Measurements from ENCODE around the gene OR1J2. TPM values are rescaled to one million over a fixed set of nuclear protein-coding genes. Genes with fewer than 3 reads are reported as not detected.
"Not testable (repeated sequence)": the region's sequence is repeated elsewhere in the genome, so short reads cannot be mapped to it uniquely, and the experiment has no call there.

The OR1J2 gene
- total and polyA plus RNA-seq, 4 experiments from 2014 or later: not detected

DNA sequence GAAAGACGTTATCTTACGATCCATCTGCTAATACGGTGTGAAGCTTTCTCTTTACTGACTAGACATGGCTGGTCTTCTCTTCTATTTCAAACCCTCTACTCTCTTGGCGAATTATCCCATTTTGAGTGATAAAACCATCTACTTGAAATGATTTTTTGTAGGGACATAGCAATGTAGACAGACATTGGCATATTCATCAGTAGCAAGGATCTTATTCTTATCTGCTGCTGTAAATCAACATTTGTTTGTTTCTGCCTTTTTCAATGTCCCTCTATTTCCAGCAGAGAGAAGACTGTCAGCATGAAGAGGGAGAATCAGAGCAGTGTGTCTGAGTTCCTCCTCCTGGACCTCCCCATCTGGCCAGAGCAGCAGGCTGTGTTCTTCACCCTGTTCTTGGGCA, 8.2 kb downstream of the OR1J2 start, which contains the start of gene OR1J4:
TSS of gene OR1J4 (plus strand) at position 301 of the 400 bp plus-strand sequence. CDS start at position 301, 0 bp downstream.
- Histone ChIP-seq H3K27me3 (ENCODE audit: insufficient read depth, low read length) (no peaks in the 10 kb centered on the region), H3K27ac (ENCODE audit: low read depth, low read length) (no peak within 1 kb of the TSS), H3K4me3 (ENCODE audit: low read length in 2 of 2) (no peak within 1 kb of the TSS), H3K9me3 (ENCODE audit: control insufficient read depth in 1 of 2, low read length in 2 of 2) (no peaks in the 10 kb centered on the region), H3K4me1 (ENCODE audit: insufficient read depth, low read length) (no peaks in the 10 kb centered on the region), H3K36me3 (ENCODE audit: insufficient read depth, low read length) (no peaks in the 10 kb centered on the region)
- intact Hi-C loops (cut with micrococcal nuclease): no loop called here
- Mint-ChIP-seq H3K27ac (no peak within 1 kb of the TSS), H3K4me1 (no peaks in the 10 kb centered on the region), H3K36me3 (no peaks in the 10 kb centered on the region), H3K9me3 (no peaks in the 10 kb centered on the region), H3K27me3 (peaks cover 8 to 13% of the 10 kb centered on the region in 2 donors), H3K4me3 (no peak within 1 kb of the TSS)
- ChIA-PET POLR2A (ENCODE audit: partially characterized antibody) (no interaction called here), CTCF (ENCODE audit: partially characterized antibody) (no interaction called here)
- no peak for DNase-seq

GRCh38 chr9:122519376-122519775, 8.8 kb downstream of the OR1J2 start:
- CTCF ChIA-PET (ENCODE audit: partially characterized antibody): no interaction called here
- Histone ChIP-seq H3K27ac (ENCODE audit: low read depth, low read length) (no peak overlapping the region), H3K4me3 (ENCODE audit: low read length in 2 of 2) (no peak overlapping the region), H3K27me3 (ENCODE audit: insufficient read depth, low read length) (no peaks in the 10 kb centered on the region), H3K36me3 (ENCODE audit: insufficient read depth, low read length) (no peaks in the 10 kb centered on the region), H3K9me3 (ENCODE audit: control insufficient read depth in 1 of 2, low read length in 2 of 2) (no peaks in the 10 kb centered on the region), H3K4me1 (ENCODE audit: insufficient read depth, low read length) (no peaks in the 10 kb centered on the region)
- Mint-ChIP-seq H3K9me3 (no peaks in the 10 kb centered on the region), H3K27ac (no peak overlapping the region), H3K4me1 (no peaks in the 10 kb centered on the region), H3K4me3 (no peak overlapping the region), H3K36me3 (no peaks in the 10 kb centered on the region), H3K27me3 (peaks cover 8 to 13% of the 10 kb centered on the region in 2 donors)
- intact Hi-C loops (cut with micrococcal nuclease): no loop called here
- no peak for DNase-seq
- POLR2A ChIA-PET (ENCODE audit: partially characterized antibody): no interaction called here

- no peak overlapping the region for H3K27ac ChIP-seq (ENCODE audit: low read depth, low read length)
- no peaks in the 10 kb centered on the region for H3K27me3 ChIP-seq (ENCODE audit: insufficient read depth, low read length)
- no peaks in the 10 kb centered on the region for H3K9me3 ChIP-seq (ENCODE audit: control insufficient read depth in 1 of 2, low read length in 2 of 2)
- H3K4me1 ChIP-seq (ENCODE audit: insufficient read depth, low read length): no peaks in the 10 kb centered on the region
- H3K4me3 ChIP-seq (ENCODE audit: low read length in 2 of 2): no peak overlapping the region
- Mint-ChIP-seq H3K4me3 (no peak overlapping the region), H3K36me3 (no peaks in the 10 kb centered on the region), H3K9me3 (no peaks in the 10 kb centered on the region), H3K4me1 (peaks cover 0 to 2% (median 0%) of the 10 kb centered on the region in 4 donors), H3K27me3 (peaks cover 13 to 16% of the 10 kb centered on the region in 2 donors), H3K27ac (no peak overlapping the region)
- intact Hi-C loops (cut with micrococcal nuclease): no loop called here
- H3K36me3 ChIP-seq (ENCODE audit: insufficient read depth, low read length): no peaks in the 10 kb centered on the region
- DNase-seq: no peak
- ChIA-PET POLR2A (ENCODE audit: partially characterized antibody) (no interaction called here), CTCF (ENCODE audit: partially characterized antibody) (no interaction called here)
Observed at GRCh38 chr9:122526602-122527001, 16.0 kb downstream of the OR1J2 start.

GRCh38 chr9:122527193-122527592, 16.6 kb downstream of the OR1J2 start, which contains the start of gene OR1N1:
TSS of gene OR1N1 (minus strand) at chr9:122527293. CDS start at chr9:122527293, 0 bp downstream.
- Histone ChIP-seq H3K36me3 (ENCODE audit: insufficient read depth, low read length) (no peaks in the 10 kb centered on the region), H3K27me3 (ENCODE audit: insufficient read depth, low read length) (no peaks in the 10 kb centered on the region), H3K4me3 (ENCODE audit: low read length in 2 of 2) (no peak within 1 kb of the TSS), H3K4me1 (ENCODE audit: insufficient read depth, low read length) (no peaks in the 10 kb centered on the region), H3K9me3 (ENCODE audit: control insufficient read depth in 1 of 2, low read length in 2 of 2) (no peaks in the 10 kb centered on the region), H3K27ac (ENCODE audit: low read depth, low read length) (no peak within 1 kb of the TSS)
- ChIA-PET POLR2A (ENCODE audit: partially characterized antibody) (no interaction called here), CTCF (ENCODE audit: partially characterized antibody) (no interaction called here)
- Mint-ChIP-seq H3K36me3 (no peaks in the 10 kb centered on the region), H3K4me3 (no peak within 1 kb of the TSS), H3K9me3 (no peaks in the 10 kb centered on the region), H3K27ac (no peak within 1 kb of the TSS), H3K4me1 (peaks cover 0 to 2% (median 0%) of the 10 kb centered on the region in 4 donors), H3K27me3 (peaks cover 11 to 15% of the 10 kb centered on the region in 2 donors)
- DNase-seq: no peak
- intact Hi-C loops (cut with micrococcal nuclease): no loop called here

DNA sequence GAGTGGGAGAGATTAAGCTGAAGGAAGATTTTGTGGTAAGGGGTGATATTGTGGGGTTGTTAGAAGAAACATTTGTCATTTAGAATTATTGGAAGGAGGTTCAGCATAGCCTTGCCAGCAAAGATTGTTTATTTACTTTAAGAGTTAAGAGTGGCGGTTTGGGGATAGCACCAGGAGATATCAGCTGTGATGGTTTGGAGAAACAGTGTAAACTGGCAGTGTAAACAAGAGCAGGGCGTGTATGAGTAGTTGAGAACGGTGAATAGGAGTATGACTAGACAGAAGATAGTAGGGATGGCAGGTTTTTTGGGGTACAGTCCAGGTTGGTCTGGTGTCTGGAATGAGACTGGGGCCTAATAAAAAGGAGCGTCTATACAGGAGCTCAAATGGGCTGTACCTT, 20.6 kb downstream of the OR1J2 start:
- H3K27ac ChIP-seq (ENCODE audit: low read depth, low read length); H3K4me3 ChIP-seq (ENCODE audit: low read length in 2 of 2); H3K4me3 Mint-ChIP-seq; DNase-seq; H3K4me1 Mint-ChIP-seq; H3K9me3 ChIP-seq (ENCODE audit: control insufficient read depth in 1 of 2, low read length in 2 of 2); intact Hi-C loops (cut with micrococcal nuclease); H3K36me3 ChIP-seq (ENCODE audit: insufficient read depth, low read length); H3K4me1 ChIP-seq (ENCODE audit: insufficient read depth, low read length); H3K36me3 Mint-ChIP-seq; H3K9me3 Mint-ChIP-seq; CTCF ChIA-PET (ENCODE audit: partially characterized antibody); H3K27me3 ChIP-seq (ENCODE audit: insufficient read depth, low read length); H3K27ac Mint-ChIP-seq; POLR2A ChIA-PET (ENCODE audit: partially characterized antibody): not testable (repeated sequence)
- H3K27me3 Mint-ChIP-seq: peaks cover 5 to 13% of the 10 kb centered on the region in 2 donors

DNA sequence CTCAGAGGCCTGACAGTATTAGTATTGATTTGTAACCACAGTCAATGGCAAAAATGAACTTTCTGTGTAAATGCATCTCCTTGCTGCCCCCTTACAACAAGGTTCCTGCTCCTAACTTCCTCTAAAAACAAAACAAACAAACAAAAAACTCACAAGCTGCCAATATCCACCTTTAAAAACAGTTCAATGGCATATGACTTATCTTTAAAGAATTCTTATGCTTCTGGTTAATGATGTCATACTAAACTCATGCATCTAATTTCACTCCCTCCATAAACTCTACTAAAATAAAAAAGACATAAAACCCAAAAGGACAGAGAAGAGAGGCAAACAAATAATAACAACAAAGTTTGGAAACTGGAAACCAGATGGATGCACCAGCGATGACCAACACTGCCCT, 25.5 kb downstream of the OR1J2 start:
- H3K4me3 ChIP-seq (ENCODE audit: low read length in 2 of 2): no peak overlapping the region
- H3K36me3 ChIP-seq (ENCODE audit: insufficient read depth, low read length): no peaks in the 10 kb centered on the region
- Mint-ChIP-seq H3K9me3 (peaks cover 0 to 7% (median 0%) of the 10 kb centered on the region in 8 donors), H3K4me3 (no peak overlapping the region), H3K4me1 (no peaks in the 10 kb centered on the region), H3K27ac (no peak overlapping the region), H3K27me3 (peaks cover 4 to 8% of the 10 kb centered on the region in 2 donors), H3K36me3 (no peaks in the 10 kb centered on the region)
- intact Hi-C loops (cut with micrococcal nuclease): no loop called here
- POLR2A ChIA-PET (ENCODE audit: partially characterized antibody): no interaction called here
- CTCF ChIA-PET (ENCODE audit: partially characterized antibody): no interaction called here
- no peak overlapping the region for H3K27ac ChIP-seq (ENCODE audit: low read depth, low read length)
- H3K27me3 ChIP-seq (ENCODE audit: insufficient read depth, low read length): no peaks in the 10 kb centered on the region
- H3K9me3 ChIP-seq (ENCODE audit: control insufficient read depth in 1 of 2, low read length in 2 of 2): no peaks in the 10 kb centered on the region
- DNase-seq: no peak
- H3K4me1 ChIP-seq (ENCODE audit: insufficient read depth, low read length): no peaks in the 10 kb centered on the region

DNA sequence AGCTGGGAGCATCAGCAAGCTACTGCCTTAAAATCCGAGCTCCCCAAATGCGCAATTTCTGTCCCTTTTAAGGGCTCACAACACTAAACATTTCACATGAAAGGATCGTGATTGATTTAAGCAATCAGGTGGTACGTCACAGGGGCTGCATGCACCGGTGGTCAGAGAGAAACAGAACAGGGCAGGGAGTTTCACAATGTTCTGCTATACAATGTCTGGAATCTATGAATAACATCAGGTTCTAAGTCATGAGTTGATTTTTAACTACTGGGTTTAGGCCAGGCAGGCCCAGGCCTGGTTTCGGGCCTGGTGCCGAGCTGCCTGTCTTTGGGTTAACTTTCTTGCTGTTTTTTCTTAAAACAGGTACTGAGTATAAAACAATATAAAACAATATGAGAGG, 26.5 kb downstream of the OR1J2 start:
- POLR2A ChIA-PET (ENCODE audit: partially characterized antibody); H3K27ac Mint-ChIP-seq; H3K27me3 Mint-ChIP-seq; H3K36me3 Mint-ChIP-seq; H3K4me1 Mint-ChIP-seq; H3K36me3 ChIP-seq (ENCODE audit: insufficient read depth, low read length); H3K4me1 ChIP-seq (ENCODE audit: insufficient read depth, low read length); H3K9me3 ChIP-seq (ENCODE audit: control insufficient read depth in 1 of 2, low read length in 2 of 2); H3K9me3 Mint-ChIP-seq; CTCF ChIA-PET (ENCODE audit: partially characterized antibody); H3K27me3 ChIP-seq (ENCODE audit: insufficient read depth, low read length); DNase-seq; H3K27ac ChIP-seq (ENCODE audit: low read depth, low read length); H3K4me3 Mint-ChIP-seq; H3K4me3 ChIP-seq (ENCODE audit: low read length in 2 of 2); intact Hi-C loops (cut with micrococcal nuclease): not testable (repeated sequence)

DNA sequence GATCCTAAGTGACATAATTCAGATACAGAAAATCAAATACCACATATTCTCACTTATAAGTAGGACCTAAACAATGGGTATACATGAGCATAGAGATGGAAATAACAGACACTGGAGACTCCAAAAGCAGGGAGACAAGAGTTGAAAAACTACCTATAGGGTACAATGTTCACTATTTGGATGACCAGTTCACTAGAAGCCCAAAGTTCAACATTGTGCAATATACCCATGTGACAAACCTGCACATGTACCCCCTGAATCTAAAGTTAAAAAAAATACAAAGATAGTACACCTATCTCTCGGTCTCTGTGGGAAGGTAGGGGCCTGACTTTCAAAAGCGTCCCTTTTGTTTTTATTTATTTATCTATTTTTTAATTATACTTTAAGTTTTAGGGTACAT, 28.2 kb downstream of the OR1J2 start:
- Mint-ChIP-seq H3K9me3 (peaks cover 0 to 7% (median 0%) of the 10 kb centered on the region in 8 donors), H3K27me3 (peaks cover 4 to 6% of the 10 kb centered on the region in 2 donors), H3K27ac (no peak overlapping the region), H3K4me1 (no peaks in the 10 kb centered on the region), H3K4me3 (no peak overlapping the region), H3K36me3 (no peaks in the 10 kb centered on the region)
- no peak for DNase-seq
- no peaks in the 10 kb centered on the region for H3K36me3 ChIP-seq (ENCODE audit: insufficient read depth, low read length)
- intact Hi-C loops (cut with micrococcal nuclease): no loop called here
- no peaks in the 10 kb centered on the region for H3K9me3 ChIP-seq (ENCODE audit: control insufficient read depth in 1 of 2, low read length in 2 of 2)
- H3K4me3 ChIP-seq (ENCODE audit: low read length in 2 of 2): no peak overlapping the region
- CTCF ChIA-PET (ENCODE audit: partially characterized antibody): no interaction called here
- H3K4me1 ChIP-seq (ENCODE audit: insufficient read depth, low read length): no peaks in the 10 kb centered on the region
- no peak overlapping the region for H3K27ac ChIP-seq (ENCODE audit: low read depth, low read length)
- POLR2A ChIA-PET (ENCODE audit: partially characterized antibody): no interaction called here
- no peaks in the 10 kb centered on the region for H3K27me3 ChIP-seq (ENCODE audit: insufficient read depth, low read length)

Data from CD4-positive, alpha-beta memory T cell (primary cell).